ENCODE data around the gene RYR1. TPM values are rescaled to one million over a fixed set of nuclear protein-coding genes. Genes with fewer than 3 reads are reported as not detected.
"Not testable (repeated sequence)": the region's sequence is repeated elsewhere in the genome, so short reads cannot be mapped to it uniquely, and the experiment has no call there.

Gene RYR1
- total and polyA plus RNA-seq, 2 donors (not counting 1 experiment from before 2014, with no cell fraction given), result 0.43 to 3.8 TPM

GRCh38 chr19:38557205-38557799 is 123.8 kb downstream of the RYR1 start:
- Histone ChIP-seq H3K27me3 (replicated peaks in 1 of 4; ENCODE audit: control extremely low read depth in 1 of 4, control insufficient read depth in 3 of 4, insufficient read depth in 4 of 4, low read length in 3 of 4) (no peaks in the 10 kb centered on the region), H2AFZ (ENCODE audit: insufficient read depth, low read depth, low read length, poor library complexity, severe bottlenecking) (peak overlapping the region; percentile 55), H3K9ac (ENCODE audit: low read length) (no peak overlapping the region), H4K20me1 (ENCODE audit: control insufficient read depth, insufficient read depth, low read length, poor library complexity, severe bottlenecking) (no peaks in the 10 kb centered on the region), H3K79me2 (ENCODE audit: control insufficient read depth, insufficient read depth, low read length) (no peaks in the 10 kb centered on the region), H3K9me3 (ENCODE audit: control extremely low read depth in 1 of 3, control insufficient read depth in 2 of 3, insufficient read depth in 1 of 3, low read length in 2 of 3) (peaks cover 0 to 6% (median 0%) of the 10 kb centered on the region in 3 donors), H3K27ac (ENCODE audit: low read length in 2 of 2) (no peak overlapping the region), H3K4me1 (ENCODE audit: control insufficient read depth in 2 of 2, insufficient read depth in 2 of 2, low read length in 2 of 2) (peaks cover 5 to 30% of the 10 kb centered on the region in 2 donors), H3K4me2 (replicated peaks; ENCODE audit: low read depth, low read length, poor library complexity, severe bottlenecking) (peak overlapping the region; percentile 5), H3K4me3 (ENCODE audit: control extremely low read depth in 1 of 5, extremely low read depth in 1 of 5, insufficient read depth in 1 of 5, low read depth in 2 of 5, low read length in 4 of 5) (no peak overlapping the region), H3K36me3 (replicated peaks in 1 of 2; ENCODE audit: control extremely low read depth in 1 of 2, control insufficient read depth in 1 of 2, extremely low read depth in 1 of 2, insufficient read depth in 2 of 2, low read length in 1 of 2) (no peaks in the 10 kb centered on the region)
- Mint-ChIP-seq H3K4me3 (peak overlapping the region; percentile 27), H3K4me1 (peaks cover 41% of the 10 kb centered on the region), H3K27ac (peak overlapping the region; percentile 73), H3K27me3 (no peaks in the 10 kb centered on the region), H3K9me3 (ENCODE audit: insufficient read depth) (no peaks in the 10 kb centered on the region)
- WGBS (ENCODE audit: insufficient coverage), result 72% methylated on average over 9 of the region's 12 CpGs
- intact Hi-C loops (cut with micrococcal nuclease), result loop anchor here (5.0 kb wide), 2 partner anchors 60 to 75 kb away; partner anchors contain the start of genes EIF3K and MAP4K1
- DNase-seq (no peak), ATAC-seq (ENCODE audit: low read depth) (peak; percentile 48)
- TF ChIP-seq EZH2 (IDR thresholded peaks at IDR 0.05; ENCODE audit: borderline replicate concordance, insufficient read depth, low read depth, low read length, poor library complexity, severe bottlenecking) (no peak), CTCF (IDR thresholded peaks at IDR 0.05) (no peak)
- ChIA-PET CTCF (interaction anchor here (0.7 to 1.9 kb wide), 5 partner anchors 12 to 80 kb away, joined by 3 to 15 read pairs (median 5); partner anchors contain the start of gene MAP4K1), POLR2A (interaction anchor here (0.6 to 1.8 kb wide), 2 partner anchors 58 to 60 kb away, joined by 6 to 15 read pairs; partner anchors contain the start of gene MAP4K1)

- not testable (repeated sequence) for H3K79me2 ChIP-seq (ENCODE audit: control insufficient read depth, insufficient read depth, low read length); H3K36me3 ChIP-seq (replicated peaks in 1 of 2; ENCODE audit: control extremely low read depth in 1 of 2, control insufficient read depth in 1 of 2, extremely low read depth in 1 of 2, insufficient read depth in 2 of 2, low read length in 1 of 2); H3K27me3 ChIP-seq (replicated peaks in 1 of 4; ENCODE audit: control extremely low read depth in 1 of 4, control insufficient read depth in 3 of 4, insufficient read depth in 4 of 4, low read length in 3 of 4); H3K27ac ChIP-seq (ENCODE audit: low read length in 2 of 2); H3K4me3 Mint-ChIP-seq; H3K9me3 ChIP-seq (ENCODE audit: control extremely low read depth in 1 of 3, control insufficient read depth in 2 of 3, insufficient read depth in 1 of 3, low read length in 2 of 3); DNase-seq; H3K4me3 ChIP-seq (ENCODE audit: control extremely low read depth in 1 of 5, extremely low read depth in 1 of 5, insufficient read depth in 1 of 5, low read depth in 2 of 5, low read length in 4 of 5); H3K9ac ChIP-seq (ENCODE audit: low read length); H3K4me2 ChIP-seq (replicated peaks; ENCODE audit: low read depth, low read length, poor library complexity, severe bottlenecking); H4K20me1 ChIP-seq (ENCODE audit: control insufficient read depth, insufficient read depth, low read length, poor library complexity, severe bottlenecking); H3K9me3 Mint-ChIP-seq (ENCODE audit: insufficient read depth); H2AFZ ChIP-seq (ENCODE audit: insufficient read depth, low read depth, low read length, poor library complexity, severe bottlenecking); ATAC-seq (ENCODE audit: low read depth); H3K27me3 Mint-ChIP-seq
- Mint-ChIP-seq H3K27ac (peak overlapping the region; percentile 92), H3K4me1 (peaks cover 49% of the 10 kb centered on the region)
- WGBS (ENCODE audit: insufficient coverage), result 100% methylated on average over 6 of the region's 7 CpGs
- ChIA-PET CTCF (interaction anchor here (1.4 kb wide), 1 partner anchor 76 kb away, joined by 4 read pairs; no protein-coding TSS in a partner anchor), POLR2A (interaction anchor here (0.7 to 1.2 kb wide), 3 partner anchors 10 to 845 kb away, joined by 3 to 13 read pairs (median 3); no protein-coding TSS in a partner anchor)
- intact Hi-C loops (cut with micrococcal nuclease), result loop anchor here (1.0 to 5.0 kb wide), 3 partner anchors 15 to 73 kb away; partner anchors contain the start of genes EIF3K and MAP4K1
- peaks cover 5 to 30% of the 10 kb centered on the region in 2 donors for H3K4me1 ChIP-seq (ENCODE audit: control insufficient read depth in 2 of 2, insufficient read depth in 2 of 2, low read length in 2 of 2)
These were observed 125.4 kb downstream of the RYR1 start for GRCh38 chr19:38558933-38559332.

Data from B cell (primary cell).